Measurements from ENCODE around the gene HTR3D. TPM values are rescaled to one million over a fixed set of nuclear protein-coding genes. Genes with fewer than 3 reads are reported as not detected.

Gene HTR3D
- total RNA-seq, 1 donor from 2014 or later, result not detected

DNA sequence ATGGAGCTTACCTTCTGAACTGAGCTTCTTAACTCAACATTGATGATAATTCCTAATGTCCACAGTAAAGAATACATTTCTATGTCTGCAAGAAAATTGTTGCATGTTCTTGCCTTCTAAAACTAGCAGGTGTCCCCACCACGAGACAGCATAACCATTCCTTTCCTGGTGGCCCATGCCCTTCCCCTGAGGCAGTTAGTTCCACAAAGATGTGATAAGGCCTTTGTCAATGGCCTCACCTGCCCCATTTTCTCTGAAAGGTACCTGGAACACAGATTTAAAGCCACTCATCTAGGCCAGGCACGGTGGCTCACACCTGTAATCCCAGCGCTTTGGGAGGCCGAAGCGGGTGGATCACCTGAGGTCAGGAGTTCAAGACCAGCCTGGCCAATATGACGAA, 44.4 kb downstream of the HTR3D start:
- Histone ChIP-seq H3K36me3 (no peaks in the 10 kb centered on the region), H3K4me3 (no peak overlapping the region), H3K4me1 (no peaks in the 10 kb centered on the region), H3K9me3 (no peaks in the 10 kb centered on the region), H3K27ac (no peak overlapping the region), H3K27me3 (no peaks in the 10 kb centered on the region)
- no peak for DNase-seq (ENCODE audit: low spot score in 2 of 2)
- intact Hi-C loops (cut with DNase I), result no loop called here
- TF ChIP-seq CTCF (IDR thresholded peaks at IDR 0.05), result no peak

GRCh38 chr3:184077881-184078280, 46.3 kb downstream of the HTR3D start:
- DNase-seq (ENCODE audit: low spot score in 2 of 2), result no peak
- intact Hi-C loops (cut with DNase I), result no loop called here
- no peaks in the 10 kb centered on the region for H3K36me3 ChIP-seq
- TF ChIP-seq CTCF (IDR thresholded peaks at IDR 0.05), result no peak
- no peaks in the 10 kb centered on the region for H3K4me1 ChIP-seq
- H3K4me3 ChIP-seq, result no peak overlapping the region
- H3K27ac ChIP-seq, result no peak overlapping the region
- no peaks in the 10 kb centered on the region for H3K27me3 ChIP-seq
- no peaks in the 10 kb centered on the region for H3K9me3 ChIP-seq

GRCh38 chr3:184078851-184079250, 47.3 kb downstream of the HTR3D start:
- TF ChIP-seq CTCF (IDR thresholded peaks at IDR 0.05), result no peak
- Histone ChIP-seq H3K36me3 (no peaks in the 10 kb centered on the region), H3K27me3 (no peaks in the 10 kb centered on the region), H3K27ac (no peak overlapping the region), H3K4me1 (no peaks in the 10 kb centered on the region), H3K4me3 (no peak overlapping the region), H3K9me3 (no peaks in the 10 kb centered on the region)
- intact Hi-C loops (cut with DNase I), result no loop called here
- no peak for DNase-seq (ENCODE audit: low spot score in 2 of 2)

DNA sequence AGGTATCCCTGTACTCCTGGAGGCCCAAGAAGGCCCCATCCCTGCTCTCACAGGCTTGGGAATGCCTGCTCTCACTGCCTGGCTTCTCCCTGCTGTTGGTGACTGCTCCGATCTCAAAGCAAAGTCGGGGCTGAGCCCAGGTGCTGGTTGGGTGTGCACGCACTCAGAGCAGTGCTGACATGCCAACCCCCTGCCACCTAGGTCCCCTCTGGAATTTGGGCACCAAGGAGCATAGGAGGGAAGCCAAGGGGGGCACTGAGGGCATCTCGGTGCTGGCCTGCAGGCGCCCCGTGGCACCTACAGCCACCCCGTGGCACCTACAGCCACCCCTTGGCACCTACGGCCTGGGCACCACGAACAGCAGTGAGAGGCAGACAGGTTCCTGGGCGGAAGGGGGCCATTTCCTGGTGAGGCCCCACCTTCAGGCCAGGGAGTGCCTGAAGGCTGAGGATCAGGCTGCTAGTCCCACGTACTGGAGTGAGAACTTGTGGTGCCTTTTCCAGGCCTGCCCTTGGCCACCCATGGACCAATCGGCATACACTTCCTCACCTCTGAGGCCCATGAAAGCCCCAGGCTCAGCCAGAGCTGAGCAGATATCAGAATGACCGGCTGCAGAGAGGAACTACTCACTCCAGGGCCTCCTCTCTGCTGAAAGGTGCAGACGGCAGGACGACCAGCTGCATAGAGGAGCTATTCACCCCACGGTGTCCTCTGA, 49.7 kb downstream of the HTR3D start:
- TF ChIP-seq CTCF (IDR thresholded peaks at IDR 0.05), result no peak
- intact Hi-C loops (cut with DNase I), result no loop called here
- Histone ChIP-seq H3K36me3 (no peaks in the 10 kb centered on the region), H3K9me3 (peaks cover 0 to 5% of the 10 kb centered on the region in 2 donors), H3K4me3 (no peak overlapping the region), H3K27ac (no peak overlapping the region), H3K4me1 (no peaks in the 10 kb centered on the region), H3K27me3 (no peaks in the 10 kb centered on the region)
- no peak for DNase-seq (ENCODE audit: low spot score in 2 of 2)

DNA sequence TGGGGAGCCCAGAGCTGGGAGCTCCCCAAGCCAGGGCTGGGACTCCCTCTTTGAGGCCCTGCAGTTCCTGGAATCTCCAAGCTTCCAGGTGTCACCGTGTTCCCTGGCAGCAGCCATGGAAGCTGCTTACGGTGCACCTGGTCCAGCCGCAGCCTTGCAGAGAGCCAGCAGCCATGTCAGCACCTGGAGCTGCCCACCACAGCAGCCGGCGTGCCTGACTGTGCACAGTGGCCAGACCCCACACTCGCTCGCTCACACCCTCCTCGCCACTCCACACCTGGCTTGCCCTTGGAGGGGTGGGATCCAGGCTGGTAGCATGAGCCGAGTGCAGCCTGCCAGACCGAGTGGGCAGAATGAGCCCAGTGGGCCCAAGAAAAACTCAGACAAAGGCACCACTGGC, 50.5 kb downstream of the HTR3D start:
- intact Hi-C loops (cut with DNase I), result no loop called here
- Histone ChIP-seq H3K27me3 (no peaks in the 10 kb centered on the region), H3K4me1 (no peaks in the 10 kb centered on the region), H3K4me3 (no peak overlapping the region), H3K27ac (no peak overlapping the region), H3K36me3 (no peaks in the 10 kb centered on the region), H3K9me3 (peaks cover 0 to 5% of the 10 kb centered on the region in 2 donors)
- DNase-seq (ENCODE audit: low spot score in 2 of 2), result no peak
- TF ChIP-seq CTCF (IDR thresholded peaks at IDR 0.05), result no peak

- DNase-seq (ENCODE audit: low spot score in 2 of 2), result no peak
- H3K36me3 ChIP-seq, result no peaks in the 10 kb centered on the region
- H3K4me3 ChIP-seq, result no peak overlapping the region
- H3K27ac ChIP-seq, result no peak overlapping the region
- peaks cover 0 to 5% of the 10 kb centered on the region in 2 donors for H3K9me3 ChIP-seq
- no peak for TF ChIP-seq CTCF (IDR thresholded peaks at IDR 0.05)
- H3K27me3 ChIP-seq, result no peaks in the 10 kb centered on the region
- intact Hi-C loops (cut with DNase I), result no loop called here
- H3K4me1 ChIP-seq, result no peaks in the 10 kb centered on the region
Observed at GRCh38 chr3:184082465-184082864, 50.9 kb downstream of the HTR3D start.
